ENCODE results near the gene MAPK8IP2.

GRCh38 chr22:50612168-50612527 lies 11.6 kb downstream of the MAPK8IP2 start:
- TF ChIP-seq CTCF (conservative IDR thresholded peaks at IDR 0.05) (no peak), EZH2 (IDR thresholded peaks at IDR 0.05; ENCODE audit: low read depth) (no peak)

Data from PC-9 (cell line).